Measurements from ENCODE around the gene COL1A1. TPM values are rescaled to one million over a fixed set of nuclear protein-coding genes. Genes with fewer than 3 reads are reported as not detected.

The COL1A1 gene
- total RNA-seq, 1 experiment from 2014 or later = 104 TPM

DNA sequence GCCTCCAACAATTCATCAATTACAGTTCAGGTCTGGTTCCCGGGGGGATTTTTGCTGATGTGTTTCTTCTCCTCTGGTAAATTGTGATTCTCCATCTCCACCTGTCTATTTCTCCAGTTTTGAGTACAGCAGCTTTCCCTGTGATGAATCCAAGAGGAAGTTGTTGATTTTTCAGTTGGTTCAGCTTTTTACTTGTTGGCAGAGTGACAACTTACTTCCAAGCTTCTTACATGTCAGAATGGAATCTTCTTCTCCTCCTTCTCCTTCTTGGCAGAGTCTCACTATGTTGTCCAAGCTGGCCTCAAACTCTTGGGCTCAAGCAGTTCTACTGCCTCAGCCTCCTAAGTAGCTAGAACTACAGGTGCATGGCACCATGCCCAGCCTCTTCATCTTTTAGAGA lies 39.4 kb upstream of the COL1A1 start:
- H4K8ac ChIP-seq (replicated peaks; ENCODE audit: insufficient read length, low read depth, low read length) = no peak overlapping the region
- H4K5ac ChIP-seq (ENCODE audit: insufficient read length, low read depth, low read length) = no peak overlapping the region
- Mint-ChIP-seq H3K36me3 (ENCODE audit: insufficient read depth in 1 of 3, low read depth in 3 of 3) (no peaks in the 10 kb centered on the region), H3K4me1 (no peaks in the 10 kb centered on the region), H3K27me3 (ENCODE audit: low read depth) (peaks cover 17% of the 10 kb centered on the region), H3K9me3 (peaks cover 0 to 3% of the 10 kb centered on the region in 2 experiments; a peak in 2 of 5 replicates), H3K4me3 (no peak overlapping the region), H3K27ac (no peak overlapping the region)
- no peak overlapping the region for H3K27ac ChIP-seq (ENCODE audit: insufficient read length, low read depth, low read length)
- H3K56ac ChIP-seq (ENCODE audit: insufficient read length, low read depth, low read length) = no peak overlapping the region
- no peak overlapping the region for H3K14ac ChIP-seq (ENCODE audit: insufficient read depth, low read length)
- no peak overlapping the region for H3K18ac ChIP-seq (ENCODE audit: insufficient read length, low read depth, low read length)
- no peak overlapping the region for H3K23ac ChIP-seq (ENCODE audit: insufficient read length, low read depth, low read length)
- H3K4me2 ChIP-seq (ENCODE audit: insufficient read depth, insufficient read length, low read length) = no peak overlapping the region
- H2BK20ac ChIP-seq (ENCODE audit: low read depth, low read length, poor library complexity, severe bottlenecking) = no peak overlapping the region
- H2BK12ac ChIP-seq (ENCODE audit: insufficient read length, low read depth, low read length) = no peak overlapping the region
- no peaks in the 10 kb centered on the region for H3K27me3 ChIP-seq (ENCODE audit: insufficient read depth, low read length)
- H2BK15ac ChIP-seq (ENCODE audit: low read depth, low read length) = no peak overlapping the region
- H3K4ac ChIP-seq (ENCODE audit: low read depth, low read length) = no peak overlapping the region
- no peak overlapping the region for H3K9ac ChIP-seq (ENCODE audit: extremely low read depth, insufficient read length, low read length)
- H3K79me1 ChIP-seq (ENCODE audit: insufficient read depth, low read depth, low read length, poor library complexity, severe bottlenecking) = no peaks in the 10 kb centered on the region
- H3K79me2 ChIP-seq (ENCODE audit: insufficient read depth, low read length) = no peaks in the 10 kb centered on the region
- H3K4me1 ChIP-seq (ENCODE audit: insufficient read depth, low read length) = no peaks in the 10 kb centered on the region
- no peak overlapping the region for H2BK5ac ChIP-seq (ENCODE audit: insufficient read length, low read length)
- no CpG with 5 or more reads among the region's 1 CpG for WGBS (ENCODE audit: extremely low coverage, insufficient read length, low lambda C conversion rate)
- H2BK120ac ChIP-seq (ENCODE audit: low read depth, low read length, poor library complexity, severe bottlenecking) = no peak overlapping the region
- no peaks in the 10 kb centered on the region for H4K20me1 ChIP-seq (ENCODE audit: control insufficient read depth, insufficient read depth, insufficient read length)
- no peaks in the 10 kb centered on the region for H3K9me3 ChIP-seq (ENCODE audit: control insufficient read depth, low read depth, low read length)
- DNase-seq = no peak
- H2AK5ac ChIP-seq (ENCODE audit: insufficient read length, low read length) = no peak overlapping the region
- H4K91ac ChIP-seq (ENCODE audit: insufficient read length, low read depth, low read length) = no peak overlapping the region
- TF ChIP-seq, protein P1, sequence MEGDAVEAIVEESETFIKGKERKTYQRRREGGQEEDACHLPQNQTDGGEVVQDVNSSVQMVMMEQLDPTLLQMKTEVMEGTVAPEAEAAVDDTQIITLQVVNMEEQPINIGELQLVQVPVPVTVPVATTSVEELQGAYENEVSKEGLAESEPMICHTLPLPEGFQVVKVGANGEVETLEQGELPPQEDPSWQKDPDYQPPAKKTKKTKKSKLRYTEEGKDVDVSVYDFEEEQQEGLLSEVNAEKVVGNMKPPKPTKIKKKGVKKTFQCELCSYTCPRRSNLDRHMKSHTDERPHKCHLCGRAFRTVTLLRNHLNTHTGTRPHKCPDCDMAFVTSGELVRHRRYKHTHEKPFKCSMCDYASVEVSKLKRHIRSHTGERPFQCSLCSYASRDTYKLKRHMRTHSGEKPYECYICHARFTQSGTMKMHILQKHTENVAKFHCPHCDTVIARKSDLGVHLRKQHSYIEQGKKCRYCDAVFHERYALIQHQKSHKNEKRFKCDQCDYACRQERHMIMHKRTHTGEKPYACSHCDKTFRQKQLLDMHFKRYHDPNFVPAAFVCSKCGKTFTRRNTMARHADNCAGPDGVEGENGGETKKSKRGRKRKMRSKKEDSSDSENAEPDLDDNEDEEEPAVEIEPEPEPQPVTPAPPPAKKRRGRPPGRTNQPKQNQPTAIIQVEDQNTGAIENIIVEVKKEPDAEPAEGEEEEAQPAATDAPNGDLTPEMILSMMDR (conservative IDR thresholded peaks at IDR 0.05) = no peak
- H3T11ph ChIP-seq (ENCODE audit: low read length) = no peak overlapping the region
- no peaks in the 10 kb centered on the region for H3K23me2 ChIP-seq (ENCODE audit: insufficient read length, low read depth, low read length, poor library complexity, severe bottlenecking)
- no peak overlapping the region for H2AFZ ChIP-seq (ENCODE audit: low read length)

All from H9 (cell line).